Measurements from ENCODE around the gene IQSEC1.

Gene IQSEC1

DNA sequence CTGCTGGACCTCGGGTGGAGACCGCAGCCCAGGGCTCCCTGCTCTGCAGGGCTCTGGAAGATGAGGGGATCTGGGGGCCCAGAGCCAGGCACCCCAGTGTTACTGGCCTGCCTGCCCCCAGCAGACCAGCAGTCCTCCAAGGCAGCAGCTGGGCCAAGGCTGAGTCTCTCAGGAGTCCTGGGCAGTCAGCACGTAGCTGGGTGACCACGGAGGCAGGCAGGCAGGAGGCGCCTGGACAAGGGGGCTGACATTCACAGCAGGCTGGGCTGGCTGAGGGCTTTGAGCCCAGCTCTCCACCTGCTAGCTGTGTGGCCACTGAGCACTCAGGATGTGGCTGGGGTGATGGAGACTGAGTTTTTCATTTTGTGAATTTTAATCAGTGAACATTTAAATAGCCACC lies 67.9 kb downstream of the IQSEC1 start:
- peak in 1 of 56 donors; percentile 16 for DNase-seq

DNA sequence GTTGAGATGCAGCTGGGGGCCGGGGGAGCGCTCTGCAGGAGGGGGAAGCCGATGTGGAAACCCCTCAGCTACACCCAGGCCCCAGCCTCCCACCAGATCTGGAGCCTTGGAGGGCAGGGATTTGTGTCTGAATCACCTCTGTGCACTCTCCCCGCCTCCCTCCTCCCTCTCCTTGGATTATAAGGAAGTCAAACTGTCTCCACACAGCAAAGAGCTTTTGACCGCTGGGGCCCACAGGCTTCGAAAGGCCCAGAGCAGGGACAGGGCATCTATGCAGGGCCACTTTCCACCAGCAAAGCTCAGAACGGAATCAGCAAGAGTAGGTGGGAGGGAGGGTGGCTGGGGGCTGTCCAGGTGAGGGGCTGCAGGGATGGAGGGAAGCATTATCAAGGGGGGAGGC lies 68.9 kb downstream of the IQSEC1 start:
- no peak for DNase-seq

- DNase-seq: no peak
These were observed 69.6 kb downstream of the IQSEC1 start for GRCh38 chr3:13003608-13004007.

GRCh38 chr3:13002398-13003124 lies 70.7 kb downstream of the IQSEC1 start:
- DNase-seq: no peak

GRCh38 chr3:12999147-13000140 lies 73.8 kb downstream of the IQSEC1 start:
- DNase-seq: peak in 26 of 56 donors; percentile 19 to 76 (median 39)

DNA sequence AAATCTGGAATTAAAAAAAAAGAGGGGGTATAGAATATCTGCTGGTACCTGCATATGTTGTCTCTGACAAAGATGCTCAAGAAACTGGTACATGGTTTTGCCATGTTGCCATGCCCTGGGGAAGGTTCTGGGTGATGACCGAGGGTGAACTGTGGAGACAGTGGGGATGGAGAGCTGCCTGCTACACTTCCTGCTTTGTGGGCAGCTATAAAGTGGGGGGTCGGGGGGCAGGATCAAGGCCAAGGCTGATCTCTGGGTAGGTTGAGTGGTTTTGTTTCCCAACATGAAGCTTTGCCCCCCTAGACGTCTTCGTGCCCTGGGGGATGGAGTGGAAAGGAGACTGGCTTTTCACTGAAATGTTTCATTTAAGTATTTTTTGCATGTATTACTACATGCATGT lies 74.6 kb downstream of the IQSEC1 start:
- DNase-seq: no peak

GRCh38 chr3:12997387-12997786 lies 75.8 kb downstream of the IQSEC1 start:
- DNase-seq: no peak

DNA sequence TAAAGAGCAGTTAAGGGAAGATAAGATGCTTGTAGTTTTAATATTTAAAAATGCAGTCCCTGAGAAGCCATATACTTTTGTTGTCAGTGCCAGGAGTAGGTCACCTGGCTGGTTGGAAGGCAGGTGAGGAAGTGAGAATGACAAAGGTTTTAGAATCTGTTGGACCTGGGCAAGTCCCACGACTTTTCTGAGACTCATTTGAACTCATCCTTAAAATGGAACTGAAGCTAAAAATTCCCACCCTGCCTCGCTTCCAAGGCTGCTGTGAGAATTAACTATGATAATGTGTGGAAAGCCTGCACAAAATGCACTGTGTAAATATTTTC lies 77.1 kb downstream of the IQSEC1 start:
- DNase-seq: no peak

DNA sequence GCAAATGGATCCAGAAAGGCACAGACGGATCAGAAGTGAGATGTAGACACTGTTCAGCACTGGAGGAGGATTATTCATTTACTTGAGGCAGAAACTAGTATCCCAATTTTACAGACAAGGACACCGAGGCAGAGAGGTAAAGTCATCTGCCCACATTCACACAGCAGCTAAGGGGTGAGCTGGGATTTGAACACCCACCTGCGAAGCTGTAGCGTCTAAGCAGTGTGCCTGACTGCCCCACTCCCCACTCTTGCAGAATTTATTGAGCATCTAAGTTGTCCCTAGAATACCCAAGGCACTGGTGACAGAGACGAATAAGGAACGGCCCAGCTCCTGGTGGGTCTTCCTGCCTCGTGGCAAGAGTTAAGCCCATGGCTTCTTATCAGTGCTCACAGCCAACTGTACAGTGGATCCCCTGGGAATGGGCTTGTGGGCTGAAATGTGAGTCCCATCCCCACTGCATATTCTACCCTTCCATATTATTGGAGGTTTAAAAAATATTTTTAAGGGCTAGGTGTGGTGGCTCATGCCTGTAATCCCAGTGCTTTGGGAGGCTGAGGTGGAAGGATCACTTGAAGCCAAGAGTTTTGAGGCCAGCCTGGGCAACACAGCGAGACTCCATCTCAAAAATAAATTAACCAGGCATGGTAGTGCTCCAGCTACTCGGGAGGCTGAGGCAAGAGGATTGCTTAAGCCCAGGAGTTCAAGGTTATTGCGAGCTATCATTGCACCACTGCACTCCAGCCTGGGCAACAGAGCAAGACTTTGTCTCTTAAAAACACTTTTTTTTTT lies 77.6 kb downstream of the IQSEC1 start:
- no peak for DNase-seq

DNA sequence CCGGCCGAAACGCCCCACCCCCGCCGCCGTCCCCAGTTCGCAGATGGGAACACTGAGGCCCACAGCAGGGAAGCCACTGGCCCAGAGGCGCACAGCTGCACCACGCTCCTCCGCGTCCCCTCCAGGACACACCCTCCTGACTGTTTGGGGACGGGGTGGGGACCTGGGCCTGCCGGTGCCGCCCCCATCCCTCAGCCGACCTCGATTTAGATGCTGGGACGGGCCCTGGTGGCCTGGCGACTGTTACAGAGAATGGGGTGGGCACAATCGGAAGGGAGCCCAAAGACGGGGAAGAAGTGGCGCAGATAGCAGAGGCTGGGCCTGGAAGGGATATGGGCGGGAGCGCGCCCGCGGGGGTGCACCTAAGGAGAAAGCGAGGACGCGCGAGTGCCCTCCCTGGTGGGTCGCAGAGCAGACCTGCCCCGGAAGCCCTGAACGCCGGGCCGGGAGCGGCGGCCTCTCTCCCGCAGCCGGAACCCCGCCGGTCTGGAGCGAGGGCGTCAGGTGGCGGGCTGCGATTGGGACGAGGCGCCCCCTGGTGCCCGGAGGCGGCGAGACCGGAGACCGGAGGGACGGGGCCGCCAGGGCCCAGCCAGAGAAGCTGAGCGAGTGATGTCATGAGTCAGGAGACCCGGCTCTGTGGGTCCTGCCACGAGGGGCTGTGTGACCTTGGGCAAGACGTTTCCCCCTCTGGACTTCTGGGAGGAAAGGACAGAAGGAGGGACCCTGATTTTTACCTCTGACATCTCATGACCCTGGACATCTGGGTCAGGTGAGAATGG lies 78.4 kb downstream of the IQSEC1 start:
- peak in 53 of 56 donors; percentile 33 to 91 (median 79) for DNase-seq

- peak in 4 of 56 donors; percentile 27 to 35 (median 34) for DNase-seq
These were observed 78.9 kb downstream of the IQSEC1 start for GRCh38 chr3:12994357-12994606.

GRCh38 chr3:12993517-12994356 lies 79.5 kb downstream of the IQSEC1 start:
- peak in 6 of 56 donors; percentile 20 to 67 (median 39) for DNase-seq

GRCh38 chr3:12992629-12993516 lies 80.4 kb downstream of the IQSEC1 start:
- no peak for DNase-seq

DNA sequence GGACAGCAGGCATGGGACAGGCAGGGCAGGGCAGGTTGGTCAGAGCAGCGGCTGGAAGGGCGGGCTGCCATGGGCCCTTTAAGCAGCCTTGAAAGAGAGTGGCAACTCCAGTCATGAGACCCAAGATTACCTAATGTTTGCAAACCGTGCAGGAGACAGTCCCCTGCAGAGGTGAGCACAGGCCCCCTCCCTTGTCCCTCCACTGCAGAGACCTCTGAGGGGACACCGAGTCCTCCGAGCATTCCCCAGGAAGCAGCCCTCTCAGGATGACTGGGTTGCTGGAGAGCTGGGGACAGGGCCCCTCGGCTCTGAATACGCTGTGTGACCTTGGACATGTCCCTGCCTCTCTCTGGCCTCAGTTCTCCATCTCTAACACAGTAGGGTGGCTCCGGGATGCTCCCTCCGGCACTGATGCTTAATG lies 81.4 kb downstream of the IQSEC1 start:
- DNase-seq: no peak

GRCh38 chr3:12991481-12991837 lies 81.8 kb downstream of the IQSEC1 start:
- DNase-seq: peak in 2 of 56 donors; percentile 22 to 30

DNA sequence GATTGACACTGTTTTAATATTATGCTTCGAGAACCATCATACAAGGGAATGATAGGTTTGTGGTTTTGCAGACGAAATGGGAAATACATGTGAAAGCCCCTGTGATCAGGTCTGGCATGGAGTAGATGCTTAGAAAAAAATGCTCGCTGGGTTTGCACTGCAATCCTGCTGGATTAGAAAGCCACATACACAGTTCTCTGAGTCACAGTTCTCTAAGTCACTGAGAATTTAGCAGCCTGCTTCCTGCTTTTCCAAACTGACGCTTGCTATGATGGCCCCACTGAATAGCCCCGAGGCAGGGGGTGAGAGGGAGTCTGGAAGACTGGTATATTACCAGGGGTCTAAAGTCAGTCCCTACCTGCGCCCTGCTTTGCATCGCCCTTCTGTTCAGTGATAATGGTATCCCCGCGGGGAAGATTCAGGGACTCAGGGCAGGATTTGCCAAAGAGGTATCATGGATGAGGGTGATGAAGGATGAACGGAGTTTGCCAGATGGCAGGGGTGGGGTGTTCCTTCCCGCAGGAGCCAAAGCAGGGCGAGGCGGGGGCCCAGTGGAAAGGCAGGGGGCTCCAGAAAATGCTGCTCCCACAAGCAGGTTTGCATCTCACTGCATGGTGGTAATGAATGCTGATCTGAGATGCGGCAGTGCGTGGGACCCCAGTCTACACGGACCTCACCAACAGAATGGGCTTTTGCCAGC lies 82.3 kb downstream of the IQSEC1 start:
- no peak for DNase-seq

GRCh38 chr3:12990306-12990705 lies 82.9 kb downstream of the IQSEC1 start:
- DNase-seq: no peak

GRCh38 chr3:12988728-12989454 lies 84.3 kb downstream of the IQSEC1 start:
- DNase-seq: no peak

All from nucleus accumbens (tissue), 56 donors.